ENCODE measurements around the gene P2RY6. TPM values are rescaled to one million over a fixed set of nuclear protein-coding genes. Genes with fewer than 3 reads are reported as not detected.
A peak's percentile ranks its signal among the peaks of the same experiment; 100 is the strongest.

Gene P2RY6
- total and polyA plus RNA-seq, 2 of the 8 experiments (the other 6 are each of a cell fraction or from before 2014, with no cell fraction given) = 0.15 TPM; not detected in 1

GRCh38 chr11:73308961-73309919, 37.1 kb downstream of the P2RY6 start (continued):
- TF ChIP-seq CREB1 (IDR thresholded peaks at IDR 0.05) (peak; percentile 35; the same call in 1 of the 2 replicates), TCF12 (IDR thresholded peaks at IDR 0.05; ENCODE audit: low read depth, low read length) (no peak), BRCA1 (IDR thresholded peaks at IDR 0.05; ENCODE audit: low read depth, low read length) (no peak), USF2 (IDR thresholded peaks at IDR 0.05; ENCODE audit: low read length) (no peak), TAF1 (IDR thresholded peaks at IDR 0.05; ENCODE audit: low read depth, low read length) (peak; percentile 53), MAFK (IDR thresholded peaks at IDR 0.05; ENCODE audit: low read depth, low read length) (no peak), RAD21 (IDR thresholded peaks at IDR 0.05 in 1 of 2, conservative IDR thresholded peaks at IDR 0.05 in 1 of 2; ENCODE audit: low read depth in 2 of 2, low read length in 2 of 2) (no peak), BCL11A (IDR thresholded peaks at IDR 0.05; ENCODE audit: low read depth in 2 of 2, low read length in 2 of 2) (no peak)

Measured in H1 (cell line).